Spleen (tissue), 11 donors: ENCODE data around the gene PLEKHJ1. TPM values are rescaled to one million over a fixed set of nuclear protein-coding genes. Genes with fewer than 3 reads are reported as not detected.
A peak's percentile ranks its signal among the peaks of the same experiment; 100 is the strongest.

Experiments
- DNase-seq: peaks from one replicate; pipeline ENCODE4 v3.0.0-alpha.2; 2020
- H3K27ac ChIP-seq, 8 donors: fragments of 200-600 bp; sonication (generic) in 7 of 8; 1 replicate in 4 of 8; 2 replicates in 4 of 8; pipeline versions ENCODE4 v1.5.0 to v1.8.0; 2016 to 2021; ENCODE audit warnings: inconsistent platforms in 4 of 8, mild to moderate bottlenecking in 4 of 8, moderate library complexity in 1 of 8
- H3K27me3 ChIP-seq, 7 donors: fragments of 200-600 bp; sonication (generic) in 6 of 7; replicated peaks in 1 of 7; 1 replicate in 4 of 7; 2 replicates in 3 of 7; pipeline versions ENCODE4 v1.5.0 to v1.8.0; 2016 to 2021; ENCODE audit warnings: inconsistent platforms in 3 of 7, mild to moderate bottlenecking in 1 of 7
- H3K36me3 ChIP-seq, 6 donors: fragments of 200-600 bp; sonication (generic) in 5 of 6; 1 replicate in 4 of 6; 2 replicates in 2 of 6; pipeline versions ENCODE4 v1.5.0 to v1.8.0; 2016 to 2021; ENCODE audit warnings: inconsistent platforms in 2 of 6
- H3K4me1 ChIP-seq, 6 donors: fragments of 200-600 bp; sonication (generic) in 5 of 6; 1 replicate in 3 of 6; 2 replicates in 3 of 6; pipeline versions ENCODE4 v1.5.0 to v1.8.0; 2016 to 2021; ENCODE audit warnings: inconsistent platforms in 3 of 6
- H3K4me3 ChIP-seq, 8 donors: fragments of 200-600 bp; sonication (generic) in 7 of 8; 1 replicate in 4 of 8; 2 replicates in 4 of 8; pipeline versions ENCODE4 v1.5.0 to v1.8.0; 2016 to 2021; ENCODE audit warnings: inconsistent platforms in 4 of 8, mild to moderate bottlenecking in 4 of 8, moderate library complexity in 2 of 8
- H3K9me3 ChIP-seq, 8 donors: fragments of 200-600 bp; sonication (generic) in 7 of 8; 1 replicate in 4 of 8; 2 replicates in 4 of 8; pipeline versions ENCODE4 v1.5.0 to v1.8.0; 2016 to 2021; ENCODE audit warnings: inconsistent platforms in 4 of 8
- POLR2A ChIP-seq, 3 donors: fragments of 450-650 bp; IDR thresholded peaks; one replicate each; pipeline ENCODE4 v1.5.1; 2017; ENCODE audit warnings: antibody characterized with exemption in 3 of 3, mild to moderate bottlenecking in 1 of 3
- POLR2AphosphoS5 ChIP-seq, 3 donors: sonication (generic); formaldehyde crosslinking; IDR thresholded peaks; one replicate each; pipeline ENCODE4 v1.5.1; 2017; ENCODE audit warnings: antibody characterized with exemption in 3 of 3
- WGBS, 5 donors: extraction: QIAGEN DNeasy Blood & Tissue Kit in 3 of 5; methylation state at CpG; one replicate each; pipeline versions ENCODE4 v1.1.5 to v1.1.7; 2013 to 2018; 5-methylcytosine and 5-hydroxymethylcytosine counted together
- intact Hi-C: fragments of 100-400 bp; cut with DNase I; formaldehyde crosslinking; loops from one replicate; pipeline ENCODE4 v1.15.0; 2023; ENCODE audit warnings: low total_unique reads
- polyA plus RNA-seq, 3 donors: library from polyadenylated mRNA; stranded (reverse); fragments of 200-250 nt; gene quantifications; one replicate each; pipeline ENCODE4 v1.2.1, GENCODE V29; 2013
- total RNA-seq, 7 donors: library from RNA; depleted of rRNA in 3 of 7; stranded (reverse); fragments of >200 nt in 3 of 7; fragmentation: NEBNext Ultra II Directional in 4 of 7; extraction: Animal tissue kit (Norgen Biotek cat#: 25700) in 4 of 7; gene quantifications; one replicate each; pipeline versions ENCODE4 v1.1.0 to v1.2.1, GENCODE V29; 2016 to 2021
- TF ChIP-seq, protein P1 (sequence below), 11 experiments: fragments of 200-600 bp in 7 of 11; fragments of 450-650 bp in 4 of 11; sonication (generic) in 4 of 11; IDR thresholded peaks in 8 of 11; conservative IDR thresholded peaks in 3 of 11; 1 replicate in 7 of 11; 2 replicates in 4 of 11; pipeline versions ENCODE4 v1.4.0 to v1.8.0; 2016 to 2021; ENCODE audit warnings: antibody characterized with exemption in 11 of 11, inconsistent platforms in 4 of 11, mild to moderate bottlenecking in 1 of 11
- donor health status: healthy with polysubstance abuse.
- donor health status: DM: no; HTN: no; CAD: no; lungs with moderate emphysema.
- donor health status: DM: no; HTN: no; CAD: no.
- donor health status: Bipolar disorder and iron deficiency.
- donor health status: healthy.
- donor health status: DM: no; HTN: no; CAD: no.
- donor health status: DM: yes; HTN: yes; CAD: no.

PLEKHJ1 gene
- total and polyA plus RNA-seq, 10 donors: 37.7 to 117 (median 57.4) TPM

DNA sequence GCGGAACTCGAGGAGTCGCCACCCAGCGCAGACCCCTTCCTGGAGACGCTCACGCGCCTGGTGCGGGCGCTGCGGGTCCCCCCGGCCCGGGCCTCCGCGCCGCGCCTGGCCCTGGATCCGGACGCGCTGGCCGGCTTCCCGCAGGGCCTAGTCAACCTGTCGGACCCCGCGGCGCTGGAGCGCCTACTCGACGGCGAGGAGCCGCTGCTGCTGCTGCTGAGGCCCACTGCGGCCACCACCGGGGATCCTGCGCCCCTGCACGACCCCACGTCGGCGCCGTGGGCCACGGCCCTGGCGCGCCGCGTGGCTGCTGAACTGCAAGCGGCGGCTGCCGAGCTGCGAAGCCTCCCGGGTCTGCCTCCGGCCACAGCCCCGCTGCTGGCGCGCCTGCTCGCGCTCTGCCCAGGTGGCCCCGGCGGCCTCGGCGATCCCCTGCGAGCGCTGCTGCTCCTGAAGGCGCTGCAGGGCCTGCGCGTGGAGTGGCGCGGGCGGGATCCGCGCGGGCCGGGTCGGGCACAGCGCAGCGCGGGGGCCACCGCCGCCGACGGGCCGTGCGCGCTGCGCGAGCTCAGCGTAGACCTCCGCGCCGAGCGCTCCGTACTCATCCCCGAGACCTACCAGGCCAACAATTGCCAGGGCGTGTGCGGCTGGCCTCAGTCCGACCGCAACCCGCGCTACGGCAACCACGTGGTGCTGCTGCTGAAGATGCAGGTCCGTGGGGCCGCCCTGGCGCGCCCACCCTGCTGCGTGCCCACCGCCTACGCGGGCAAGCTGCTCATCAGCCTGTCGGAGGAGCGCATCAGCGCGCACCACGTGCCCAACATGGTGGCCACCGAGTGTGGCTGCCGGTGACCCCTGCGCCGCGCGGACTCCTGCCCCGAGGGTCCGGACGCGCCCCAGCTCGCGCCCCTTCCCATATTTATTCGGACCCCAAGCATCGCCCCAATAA lies 15.3 kb upstream of the PLEKHJ1 start:
- TF ChIP-seq, protein P1, sequence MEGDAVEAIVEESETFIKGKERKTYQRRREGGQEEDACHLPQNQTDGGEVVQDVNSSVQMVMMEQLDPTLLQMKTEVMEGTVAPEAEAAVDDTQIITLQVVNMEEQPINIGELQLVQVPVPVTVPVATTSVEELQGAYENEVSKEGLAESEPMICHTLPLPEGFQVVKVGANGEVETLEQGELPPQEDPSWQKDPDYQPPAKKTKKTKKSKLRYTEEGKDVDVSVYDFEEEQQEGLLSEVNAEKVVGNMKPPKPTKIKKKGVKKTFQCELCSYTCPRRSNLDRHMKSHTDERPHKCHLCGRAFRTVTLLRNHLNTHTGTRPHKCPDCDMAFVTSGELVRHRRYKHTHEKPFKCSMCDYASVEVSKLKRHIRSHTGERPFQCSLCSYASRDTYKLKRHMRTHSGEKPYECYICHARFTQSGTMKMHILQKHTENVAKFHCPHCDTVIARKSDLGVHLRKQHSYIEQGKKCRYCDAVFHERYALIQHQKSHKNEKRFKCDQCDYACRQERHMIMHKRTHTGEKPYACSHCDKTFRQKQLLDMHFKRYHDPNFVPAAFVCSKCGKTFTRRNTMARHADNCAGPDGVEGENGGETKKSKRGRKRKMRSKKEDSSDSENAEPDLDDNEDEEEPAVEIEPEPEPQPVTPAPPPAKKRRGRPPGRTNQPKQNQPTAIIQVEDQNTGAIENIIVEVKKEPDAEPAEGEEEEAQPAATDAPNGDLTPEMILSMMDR (IDR thresholded peaks at IDR 0.05 in 8 of 11, conservative IDR thresholded peaks at IDR 0.05 in 3 of 11): no peak
- TF ChIP-seq POLR2A (IDR thresholded peaks at IDR 0.05) (no peak), POLR2AphosphoS5 (IDR thresholded peaks at IDR 0.05) (no peak)
- H3K4me1 ChIP-seq: peaks cover 23 to 80% (median 53%) of the 10 kb centered on the region in 6 donors
- intact Hi-C loops: no loop called here
- H3K4me3 ChIP-seq: peak overlapping the region in 7 of 8 donors; percentile 26 to 71 (median 39)
- H3K9me3 ChIP-seq: no peaks in the 10 kb centered on the region
- peaks cover 7 to 33% (median 23%) of the 10 kb centered on the region in 6 donors for H3K36me3 ChIP-seq
- no peak for DNase-seq
- 5 to 17% (median 7%) methylated on average over 31 to 125 of the region's 125 CpGs for WGBS, 5 donors
- H3K27ac ChIP-seq: no peak overlapping the region
- peaks cover 11 to 52% (median 47%) of the 10 kb centered on the region in 7 donors for H3K27me3 ChIP-seq

DNA sequence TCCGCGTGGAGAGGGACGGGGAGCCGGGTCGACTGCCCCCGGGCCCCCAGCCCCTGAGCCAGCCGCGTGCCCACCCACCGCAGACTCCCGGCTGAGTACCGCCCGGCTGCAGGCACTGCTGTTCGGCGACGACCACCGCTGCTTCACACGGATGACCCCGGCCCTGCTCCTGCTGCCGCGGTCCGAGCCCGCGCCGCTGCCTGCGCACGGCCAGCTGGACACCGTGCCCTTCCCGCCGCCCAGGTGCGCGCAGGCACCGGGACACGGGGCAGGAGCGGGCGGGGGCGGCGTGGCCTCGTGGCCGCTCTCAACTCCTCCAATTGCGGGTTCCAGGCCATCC lies 14.6 kb upstream of the PLEKHJ1 start:
- intact Hi-C loops: no loop called here
- no peaks in the 10 kb centered on the region for H3K9me3 ChIP-seq
- H3K36me3 ChIP-seq: peaks cover 12 to 40% (median 30%) of the 10 kb centered on the region in 6 donors
- peaks cover 11 to 52% (median 47%) of the 10 kb centered on the region in 7 donors for H3K27me3 ChIP-seq
- 7 to 26% (median 14%) methylated on average over 19 to 40 of the region's 40 CpGs; no CpG with 5 or more reads in 1 of the 5 donors for WGBS, 5 donors
- peaks cover 23 to 74% (median 50%) of the 10 kb centered on the region in 6 donors for H3K4me1 ChIP-seq
- no peak overlapping the region for H3K27ac ChIP-seq
- DNase-seq: no peak
- H3K4me3 ChIP-seq: peak overlapping the region in 4 of 8 donors; percentile 19 to 71 (median 38)
- TF ChIP-seq, protein P1 (IDR thresholded peaks at IDR 0.05 in 8 of 11, conservative IDR thresholded peaks at IDR 0.05 in 3 of 11): no peak
- TF ChIP-seq POLR2A (IDR thresholded peaks at IDR 0.05): no peak
- no peak for TF ChIP-seq POLR2AphosphoS5 (IDR thresholded peaks at IDR 0.05)

DNA sequence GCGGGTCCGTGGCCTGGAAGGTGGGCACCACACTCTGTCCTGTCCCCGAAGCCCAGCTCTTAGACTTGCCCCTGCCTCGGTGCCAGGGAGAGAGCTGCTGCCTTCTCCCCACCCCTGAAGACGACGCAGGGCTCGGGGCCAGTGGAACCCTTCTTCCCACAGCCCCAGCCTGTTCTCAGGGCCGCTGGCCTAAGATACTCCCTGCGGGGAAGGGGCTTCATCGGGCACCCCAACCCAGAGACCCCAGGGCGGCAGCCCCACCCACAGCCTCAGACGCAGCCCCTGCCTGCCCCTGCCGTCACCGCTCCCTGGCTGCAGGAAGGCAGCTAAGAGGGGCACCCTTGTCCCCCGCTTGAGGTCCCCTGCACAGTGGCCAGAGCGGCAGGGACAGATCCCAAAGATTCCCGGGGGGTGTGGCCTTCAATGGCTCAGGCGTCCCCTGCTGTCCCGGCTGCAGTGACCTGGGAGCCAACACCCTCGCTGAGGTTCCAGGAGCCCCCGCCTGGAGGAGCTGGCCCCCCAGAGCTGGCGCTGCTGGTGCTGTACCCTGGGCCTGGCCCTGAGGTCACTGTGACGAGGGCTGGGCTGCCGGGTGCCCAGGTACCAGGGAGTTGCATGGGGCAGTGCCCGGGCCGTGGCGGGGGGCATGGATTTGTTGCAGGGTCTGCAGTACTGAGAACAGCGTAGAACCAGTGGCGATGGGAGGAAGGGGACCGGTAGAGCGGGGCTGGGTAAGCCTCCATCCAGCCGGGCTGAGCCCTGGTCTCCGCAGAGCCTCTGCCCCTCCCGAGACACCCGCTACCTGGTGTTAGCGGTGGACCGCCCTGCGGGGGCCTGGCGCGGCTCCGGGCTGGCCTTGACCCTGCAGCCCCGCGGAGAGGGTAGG lies 14.0 kb upstream of the PLEKHJ1 start:
- Histone ChIP-seq H3K27me3 (peaks cover 11 to 52% (median 47%) of the 10 kb centered on the region in 7 donors), H3K9me3 (no peaks in the 10 kb centered on the region), H3K4me3 (peak overlapping the region in 2 of 8 donors; percentile 36 to 71), H3K36me3 (peaks cover 12 to 46% (median 36%) of the 10 kb centered on the region in 6 donors), H3K4me1 (peaks cover 23 to 68% (median 50%) of the 10 kb centered on the region in 6 donors), H3K27ac (no peak overlapping the region)
- TF ChIP-seq POLR2AphosphoS5 (IDR thresholded peaks at IDR 0.05): peak in 1 of 3 donors; percentile 37
- no peak for TF ChIP-seq POLR2A (IDR thresholded peaks at IDR 0.05)
- TF ChIP-seq, protein P1 (IDR thresholded peaks at IDR 0.05 in 8 of 11, conservative IDR thresholded peaks at IDR 0.05 in 3 of 11): no peak
- 29 to 50% (median 35%) methylated on average over 24 to 43 of the region's 43 CpGs for WGBS, 5 donors
- intact Hi-C loops: no loop called here
- no peak for DNase-seq
